ENCODE measurements around the gene BCL2A1. TPM values are rescaled to one million over a fixed set of nuclear protein-coding genes. Genes with fewer than 3 reads are reported as not detected.
"Not testable (repeated sequence)": the region's sequence is repeated elsewhere in the genome, so short reads cannot be mapped to it uniquely, and the experiment has no call there.

The BCL2A1 gene
- total and polyA plus RNA-seq, 10 donors = 34.4 to 180 (median 54.2) TPM

GRCh38 chr15:79929412-79929811, 41.6 kb downstream of the BCL2A1 start:
- no peaks in the 10 kb centered on the region for H3K9me3 ChIP-seq
- 81 to 90% (median 82%) methylated on average over 2 of the region's 2 CpGs for WGBS, 5 donors
- no peak overlapping the region for H3K27ac ChIP-seq
- no peaks in the 10 kb centered on the region for H3K36me3 ChIP-seq
- intact Hi-C loops (cut with DNase I; ENCODE audit: low total_unique reads) = no loop called here
- H3K27me3 ChIP-seq (replicated peaks in 1 of 7) = no peaks in the 10 kb centered on the region
- H3K4me3 ChIP-seq = no peak overlapping the region
- peaks cover 0 to 5% (median 2%) of the 10 kb centered on the region in 6 donors for H3K4me1 ChIP-seq
- TF ChIP-seq CTCF (IDR thresholded peaks at IDR 0.05 in 8 of 11, conservative IDR thresholded peaks at IDR 0.05 in 3 of 11) = no peak
- TF ChIP-seq POLR2AphosphoS5 (IDR thresholded peaks at IDR 0.05) = no peak
- DNase-seq = no peak

- H3K9me3 ChIP-seq = peaks cover 0 to 15% (median 12%) of the 10 kb centered on the region in 8 donors
- WGBS, 5 donors = 96 to 100% (median 98%) methylated on average over 13 to 36 of the region's 36 CpGs
- DNase-seq = peak; percentile 79
- H3K27ac ChIP-seq; intact Hi-C loops (cut with DNase I; ENCODE audit: low total_unique reads); H3K4me3 ChIP-seq; H3K27me3 ChIP-seq (replicated peaks in 1 of 7); H3K36me3 ChIP-seq: not testable (repeated sequence)
- H3K4me1 ChIP-seq = peaks cover 3 to 27% (median 15%) of the 10 kb centered on the region in 6 donors
Measured at GRCh38 chr15:79926116-79926515, 44.9 kb downstream of the BCL2A1 start.

- peak; percentile 83 for DNase-seq
Measured at GRCh38 chr15:79924379-79924778, 46.6 kb downstream of the BCL2A1 start.

GRCh38 chr15:79923515-79924169, 47.4 kb downstream of the BCL2A1 start:
- WGBS, 5 donors = 0% methylated on average over 38 to 68 of the region's 68 CpGs
- Histone ChIP-seq H3K27ac (peak overlapping the region; percentile 94 to 100 (median 98)), H3K4me1 (peaks cover 3 to 27% (median 15%) of the 10 kb centered on the region in 6 donors), H3K36me3 (peaks cover 0 to 35% (median 28%) of the 10 kb centered on the region in 6 donors), H3K9me3 (peaks cover 11 to 40% (median 37%) of the 10 kb centered on the region in 8 donors), H3K4me3 (peak overlapping the region; percentile 61 to 96 (median 90)), H3K27me3 (replicated peaks in 1 of 7) (no peaks in the 10 kb centered on the region)
- intact Hi-C loops (cut with DNase I; ENCODE audit: low total_unique reads) = no loop called here
- DNase-seq = peak; percentile 100
- peak in 2 of 3 donors; percentile 40 to 62 for TF ChIP-seq POLR2A (IDR thresholded peaks at IDR 0.05)
- peak; percentile 97 to 98 (median 97) for TF ChIP-seq POLR2AphosphoS5 (IDR thresholded peaks at IDR 0.05)
- TF ChIP-seq CTCF (IDR thresholded peaks at IDR 0.05 in 8 of 11, conservative IDR thresholded peaks at IDR 0.05 in 3 of 11) = peak in 2 of 11 experiments; percentile 30 to 54

More at GRCh38 chr15:79924379-79924778, 46.6 kb downstream of the BCL2A1 start:
- Histone ChIP-seq H3K4me1 (peaks cover 3 to 27% (median 15%) of the 10 kb centered on the region in 6 donors), H3K4me3 (peak overlapping the region; percentile 61 to 96 (median 90)), H3K9me3 (peaks cover 6 to 32% (median 30%) of the 10 kb centered on the region in 8 donors), H3K27me3 (replicated peaks in 1 of 7) (no peaks in the 10 kb centered on the region), H3K36me3 (peaks cover 0 to 27% (median 25%) of the 10 kb centered on the region in 6 donors), H3K27ac (peak overlapping the region; percentile 94 to 100 (median 98))
- TF ChIP-seq CTCF (IDR thresholded peaks at IDR 0.05 in 8 of 11, conservative IDR thresholded peaks at IDR 0.05 in 3 of 11) = no peak
- TF ChIP-seq POLR2A (IDR thresholded peaks at IDR 0.05) = no peak
- TF ChIP-seq POLR2AphosphoS5 (IDR thresholded peaks at IDR 0.05) = no peak
- intact Hi-C loops (cut with DNase I; ENCODE audit: low total_unique reads) = no loop called here
- 91 to 94% (median 92%) methylated on average over 24 of the region's 24 CpGs for WGBS, 5 donors
